HepG2 (cell line): ENCODE results near the gene CDC37. TPM values are rescaled to one million over a fixed set of nuclear protein-coding genes. Genes with fewer than 3 reads are reported as not detected.

Experiments used
- ATAC-seq: fragments of 200-7000 bp; cut with Tn5 transposase; 3 replicates; pipeline ENCODE4 v1.9.1; 2020; ENCODE audit warnings: mild to moderate bottlenecking, moderate library complexity
- BruUV-seq: library from RNA; stranded (reverse); fragments of 400-500 nt; replicated peaks from 2 replicates; lab custom pipeline; 2021; lab: Mats Ljungman, UMichigan
- CTCF ChIA-PET: fragments of 300-600 bp; formaldehyde crosslinking; extraction: SDS; loops from one replicate; lab custom pipeline; 2021; ENCODE audit warnings: low total read pairs, inconsistent platforms, low intra/inter-chr PET ratio; lab: Yijun Ruan, JAX
- POLR2A ChIA-PET: fragments of 350-600 bp; sonication (Branson Sonifier 250); formaldehyde crosslinking; loops from one replicate; lab custom pipeline; 2020; ENCODE audit warnings: antibody characterized with exemption, inconsistent platforms; lab: Yijun Ruan, JAX
- DNase-seq: peaks from one replicate; pipeline ENCODE4 v3.0.0-alpha.2; 2015; ENCODE audit warnings: low spot score
- FAIRE-seq: peaks from 3 replicates; lab custom pipeline; 2011; peaks lifted over from hg19 to GRCh38; lab: Jason Lieb, UNC
- H2AFZ ChIP-seq: one replicate; pipeline ENCODE4 v1.6.1; 2011; ENCODE audit warnings: low read length, inconsistent platforms
- H3K27ac ChIP-seq: fragments of 300-600 bp; 3 replicates; pipeline ENCODE4 v1.8.0; 2011; ENCODE audit warnings: mixed run types, mild to moderate bottlenecking, mixed read lengths, low read length, inconsistent platforms; ENCODE audit not compliant: insufficient read depth; ENCODE audit errors: extremely low read length
- H3K27me3 ChIP-seq, 2 experiments: fragments of 200-600 bp in 1 of 2; 2 replicates in 1 of 2; 3 replicates in 1 of 2; pipeline versions ENCODE4 v1.6.0 to v1.8.0; 2011; ENCODE audit warnings: low read length in 2 of 2, mild to moderate bottlenecking in 2 of 2, moderate library complexity in 2 of 2, inconsistent platforms in 1 of 2; ENCODE audit not compliant: insufficient read depth in 2 of 2, control insufficient read depth in 1 of 2
- H3K36me3 ChIP-seq, 2 experiments: fragments of 200-600 bp in 1 of 2; replicated peaks in 1 of 2; 2 replicates in 1 of 2; 3 replicates in 1 of 2; pipeline versions ENCODE4 v1.5.1 to v1.8.0; 2011; ENCODE audit warnings: low read length in 2 of 2, inconsistent platforms in 1 of 2; ENCODE audit not compliant: insufficient read depth in 2 of 2, control insufficient read depth in 1 of 2
- H3K4me1 ChIP-seq: 2 replicates; pipeline ENCODE4 v1.5.1; 2012; ENCODE audit warnings: low read length, inconsistent platforms; ENCODE audit not compliant: insufficient read depth
- H3K4me2 ChIP-seq: 2 replicates; pipeline ENCODE4 v1.6.0; 2011; ENCODE audit warnings: low read depth, low read length, inconsistent platforms
- H3K4me3 ChIP-seq, 3 experiments: fragments of 200-600 bp in 1 of 3; sonication (generic), shearing (Covaris generic) in 1 of 3; replicated peaks in 1 of 3; 2 replicates each; pipeline ENCODE4 v1.5.1; 2011 to 2016; ENCODE audit warnings: low read length in 3 of 3, inconsistent platforms in 2 of 3, low read depth in 2 of 3, mild to moderate bottlenecking in 2 of 3, control low read depth in 1 of 3, mixed read lengths in 1 of 3; ENCODE audit not compliant: insufficient read depth in 1 of 3
- H3K79me2 ChIP-seq: one replicate; pipeline ENCODE4 v1.6.1; 2011; ENCODE audit warnings: low read length, inconsistent platforms; ENCODE audit not compliant: insufficient read depth
- H3K9ac ChIP-seq: 2 replicates; pipeline ENCODE4 v1.6.0; 2011; ENCODE audit warnings: mild to moderate bottlenecking, low read depth, low read length, inconsistent platforms; ENCODE audit not compliant: insufficient read depth
- H3K9me3 ChIP-seq: 2 replicates; pipeline ENCODE4 v1.5.1; 2012; ENCODE audit warnings: mild to moderate bottlenecking, low read length
- H4K20me1 ChIP-seq: 2 replicates; pipeline ENCODE4 v1.6.0; 2011; ENCODE audit warnings: inconsistent platforms, mild to moderate bottlenecking, low read length, moderate library complexity; ENCODE audit not compliant: insufficient read depth
- KIAA2018 ChIP-seq: sonication (generic); formaldehyde crosslinking; IDR thresholded peaks from 2 replicates; pipeline ENCODE4 v1.5.0; 2020; ENCODE audit warnings: mild to moderate bottlenecking, missing genetic modification reagents, borderline replicate concordance
- NFYB ChIP-seq: sonication (generic); formaldehyde crosslinking; IDR thresholded peaks from 2 replicates; pipeline ENCODE4 v1.4.0; 2020; ENCODE audit warnings: missing genetic modification reagents
- NR2F1 ChIP-seq, 2 experiments: fragments of 450-650 bp in 1 of 2; formaldehyde crosslinking in 1 of 2; IDR thresholded peaks; 2 replicates each; pipeline versions ENCODE4 v1.5.0 to v1.6.1; 2016 to 2020; ENCODE audit warnings: mild to moderate bottlenecking in 1 of 2, missing compliant biosample characterization in 1 of 2, missing genetic modification reagents in 1 of 2, moderate library complexity in 1 of 2
- NR2F6 ChIP-seq, 2 experiments: IDR thresholded peaks; 2 replicates each; pipeline ENCODE4 v1.6.1; 2016; ENCODE audit warnings: antibody characterized with exemption in 1 of 2, mild to moderate bottlenecking in 1 of 2
- RARA ChIP-seq: IDR thresholded peaks from 2 replicates; pipeline ENCODE4 v1.6.1; 2016; ENCODE audit warnings: missing genetic modification reagents, missing compliant biosample characterization
- ZNF761 ChIP-seq: sonication (generic); formaldehyde crosslinking; conservative IDR thresholded peaks from 2 replicates; pipeline ENCODE4 v1.4.0; 2020; ENCODE audit warnings: mild to moderate bottlenecking, missing genetic modification reagents
- ZNF772 ChIP-seq: sonication (generic); formaldehyde crosslinking; IDR thresholded peaks from 2 replicates; pipeline ENCODE4 v1.5.0; 2020; ENCODE audit warnings: mild to moderate bottlenecking, missing genetic modification reagents
- WGBS: methylation state at CpG from one replicate; pipeline ENCODE4 v1.1.6; 2017; ENCODE audit warnings: low lambda C conversion rate; 5-methylcytosine and 5-hydroxymethylcytosine counted together
- in situ Hi-C: cut with HindIII; loops from 2 replicates; pipeline ENCODE4 v1.10.0; 2017; ENCODE audit warnings: low pct_unique_long_range_greater_than_20kb; ENCODE audit not compliant: extremely low pct_ligation_motif_present
- intact Hi-C: fragments of 100-400 bp; cut with micrococcal nuclease; formaldehyde crosslinking; loops from one replicate; pipeline ENCODE4 v1.10.0; 2022; ENCODE audit not compliant: unreplicated experiment
- polyA plus RNA-seq, 8 experiments: library from polyadenylated mRNA; depleted of rRNA in 3 of 8; stranded (reverse) in 7 of 8; unstranded in 1 of 8; fragments of >200 nt; fragmentation: Illumina TruSeq in 4 of 8; extraction: Trizol in 4 of 8; gene quantifications; 2 replicates each; pipeline versions ENCODE4 v1.2.1 to v1.2.3, GENCODE V29; 2011 to 2016; ENCODE audit warnings: low read depth in 4 of 8, missing spikeins in 1 of 8, mixed read lengths in 1 of 8; ENCODE audit not compliant: insufficient read depth in 1 of 8
- total RNA-seq, 5 experiments: library from RNA; depleted of rRNA; stranded (reverse); fragments of >200 nt; fragmentation: Illumina TruSeq; extraction: Trizol; gene quantifications; 2 replicates each; pipeline ENCODE4 v1.2.3, GENCODE V29; 2016; ENCODE audit warnings: low read depth in 1 of 5
- TF ChIP-seq, protein P1 (sequence below): sonication (generic); formaldehyde crosslinking; IDR thresholded peaks from 2 replicates; pipeline ENCODE4 v1.4.0; 2020; ENCODE audit warnings: missing genetic modification reagents, borderline replicate concordance
- TF ChIP-seq, protein P2 (sequence below): IDR thresholded peaks from 2 replicates; pipeline ENCODE4 v1.4.0; 2020; ENCODE audit warnings: mild to moderate bottlenecking, missing genetic modification reagents

The CDC37 gene
- total and polyA plus RNA-seq, 2 of the 13 experiments (the other 11 are each of a cell fraction or from before 2014, with no cell fraction given), result 158 to 177 TPM

- TF ChIP-seq KIAA2018 (CRISPR knock-in tag) (no peak), NFYB (CRISPR knock-in tag) (no peak)
Measured at GRCh38 chr19:10344780-10345179, 58.6 kb downstream of the CDC37 start (continued).

- DNase-seq (no peak), ATAC-seq (no peak), FAIRE-seq (no peak)
- CTCF ChIA-PET, result no interaction called here
- H2AFZ ChIP-seq, result no peak overlapping the region
- H3K4me2 ChIP-seq, result no peak overlapping the region
- POLR2A ChIA-PET, result interaction anchor here (1.7 to 6.5 kb wide), 3 partner anchors 9 to 37 kb away, joined by 5 to 38 read pairs (median 6); partner anchors contain the start of genes RAVER1 and TYK2
- H3K9me3 ChIP-seq, result no peaks in the 10 kb centered on the region
- H3K36me3 ChIP-seq, result no peaks in the 10 kb centered on the region
- peaks cover 45% of the 10 kb centered on the region for H3K4me1 ChIP-seq
- in situ Hi-C loops, result no loop called here
- H4K20me1 ChIP-seq, result no peaks in the 10 kb centered on the region
- peaks cover 1 to 2% of the 10 kb centered on the region in 2 experiments; a peak in 2 of 5 replicates for H3K27me3 ChIP-seq
- H3K9ac ChIP-seq, result no peak overlapping the region
- no TSS peak for BruUV-seq
- intact Hi-C loops, result no loop called here
- no peak overlapping the region for H3K4me3 ChIP-seq
- 0% methylated on average over 2 of the region's 2 CpGs for WGBS
- no peak overlapping the region for H3K27ac ChIP-seq
- no peaks in the 10 kb centered on the region for H3K79me2 ChIP-seq
- TF ChIP-seq NR2F1 (CRISPR knock-in tag; IDR thresholded peaks at IDR 0.05), result peak; percentile 38 to 39; a peak in 1 of 4 replicates
- TF ChIP-seq, protein P1, sequence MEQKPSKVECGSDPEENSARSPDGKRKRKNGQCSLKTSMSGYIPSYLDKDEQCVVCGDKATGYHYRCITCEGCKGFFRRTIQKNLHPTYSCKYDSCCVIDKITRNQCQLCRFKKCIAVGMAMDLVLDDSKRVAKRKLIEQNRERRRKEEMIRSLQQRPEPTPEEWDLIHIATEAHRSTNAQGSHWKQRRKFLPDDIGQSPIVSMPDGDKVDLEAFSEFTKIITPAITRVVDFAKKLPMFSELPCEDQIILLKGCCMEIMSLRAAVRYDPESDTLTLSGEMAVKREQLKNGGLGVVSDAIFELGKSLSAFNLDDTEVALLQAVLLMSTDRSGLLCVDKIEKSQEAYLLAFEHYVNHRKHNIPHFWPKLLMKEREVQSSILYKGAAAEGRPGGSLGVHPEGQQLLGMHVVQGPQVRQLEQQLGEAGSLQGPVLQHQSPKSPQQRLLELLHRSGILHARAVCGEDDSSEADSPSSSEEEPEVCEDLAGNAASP (CRISPR knock-in tag), result peak; percentile 68; the same call in 1 of the 2 replicates
- TF ChIP-seq NR2F6 (IDR thresholded peaks at IDR 0.05), result peak; percentile 43; the same call in 1 of the 2 replicates
- peak; percentile 78 for TF ChIP-seq NR2F6 (CRISPR knock-in tag; IDR thresholded peaks at IDR 0.05)
- TF ChIP-seq, protein P2, sequence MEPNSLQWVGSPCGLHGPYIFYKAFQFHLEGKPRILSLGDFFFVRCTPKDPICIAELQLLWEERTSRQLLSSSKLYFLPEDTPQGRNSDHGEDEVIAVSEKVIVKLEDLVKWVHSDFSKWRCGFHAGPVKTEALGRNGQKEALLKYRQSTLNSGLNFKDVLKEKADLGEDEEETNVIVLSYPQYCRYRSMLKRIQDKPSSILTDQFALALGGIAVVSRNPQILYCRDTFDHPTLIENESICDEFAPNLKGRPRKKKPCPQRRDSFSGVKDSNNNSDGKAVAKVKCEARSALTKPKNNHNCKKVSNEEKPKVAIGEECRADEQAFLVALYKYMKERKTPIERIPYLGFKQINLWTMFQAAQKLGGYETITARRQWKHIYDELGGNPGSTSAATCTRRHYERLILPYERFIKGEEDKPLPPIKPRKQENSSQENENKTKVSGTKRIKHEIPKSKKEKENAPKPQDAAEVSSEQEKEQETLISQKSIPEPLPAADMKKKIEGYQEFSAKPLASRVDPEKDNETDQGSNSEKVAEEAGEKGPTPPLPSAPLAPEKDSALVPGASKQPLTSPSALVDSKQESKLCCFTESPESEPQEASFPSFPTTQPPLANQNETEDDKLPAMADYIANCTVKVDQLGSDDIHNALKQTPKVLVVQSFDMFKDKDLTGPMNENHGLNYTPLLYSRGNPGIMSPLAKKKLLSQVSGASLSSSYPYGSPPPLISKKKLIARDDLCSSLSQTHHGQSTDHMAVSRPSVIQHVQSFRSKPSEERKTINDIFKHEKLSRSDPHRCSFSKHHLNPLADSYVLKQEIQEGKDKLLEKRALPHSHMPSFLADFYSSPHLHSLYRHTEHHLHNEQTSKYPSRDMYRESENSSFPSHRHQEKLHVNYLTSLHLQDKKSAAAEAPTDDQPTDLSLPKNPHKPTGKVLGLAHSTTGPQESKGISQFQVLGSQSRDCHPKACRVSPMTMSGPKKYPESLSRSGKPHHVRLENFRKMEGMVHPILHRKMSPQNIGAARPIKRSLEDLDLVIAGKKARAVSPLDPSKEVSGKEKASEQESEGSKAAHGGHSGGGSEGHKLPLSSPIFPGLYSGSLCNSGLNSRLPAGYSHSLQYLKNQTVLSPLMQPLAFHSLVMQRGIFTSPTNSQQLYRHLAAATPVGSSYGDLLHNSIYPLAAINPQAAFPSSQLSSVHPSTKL (CRISPR knock-in tag), result 0 out of 2 replicates have a peak, but pooled peaks have one; percentile 15
- no peak for TF ChIP-seq ZNF772 (CRISPR knock-in tag)
- TF ChIP-seq ZNF761 (CRISPR knock-in tag), result no peak
- peak; percentile 75 for TF ChIP-seq RARA (CRISPR knock-in tag)
Measured at GRCh38 chr19:10343495-10343894, 59.8 kb downstream of the CDC37 start.
